Activated naive CD8-positive, alpha-beta T cell treated with anti-CD3 and anti-CD28 coated beads for 36 hours (primary cell): ENCODE data around the gene PACS1. TPM values are rescaled to one million over a fixed set of nuclear protein-coding genes. Genes with fewer than 3 reads are reported as not detected.
"Not testable (repeated sequence)": the region's sequence is repeated elsewhere in the genome, so short reads cannot be mapped to it uniquely, and the experiment has no call there.

Experiments used
- DNase-seq: peaks from one replicate; pipeline ENCODE4 v3.0.0; 2021
- H3K27ac Mint-ChIP-seq: one replicate; pipeline ENCODE4 v1.8.0; 2022; ENCODE audit warnings: mild to moderate bottlenecking, moderate library complexity, mixed read lengths
- H3K27me3 Mint-ChIP-seq: one replicate; pipeline ENCODE4 v1.8.0; 2022; ENCODE audit warnings: mild to moderate bottlenecking, mixed read lengths
- H3K36me3 Mint-ChIP-seq: one replicate; pipeline ENCODE4 v1.8.0; 2021; ENCODE audit warnings: mild to moderate bottlenecking, mixed read lengths
- H3K4me1 Mint-ChIP-seq: one replicate; pipeline ENCODE4 v1.8.0; 2021; ENCODE audit warnings: mixed read lengths
- H3K4me3 Mint-ChIP-seq: one replicate; pipeline ENCODE4 v1.8.0; 2022; ENCODE audit warnings: mild to moderate bottlenecking, moderate library complexity, mixed read lengths
- H3K9me3 Mint-ChIP-seq: one replicate; pipeline ENCODE4 v1.8.0; 2022; ENCODE audit warnings: mixed read lengths
- total RNA-seq, 2 experiments: library from RNA; stranded (reverse); gene quantifications; one replicate each; pipeline ENCODE4 v1.2.3, GENCODE V29; 2021

PACS1 gene
- total RNA-seq, 2 experiments from 2014 or later, result 58.4 to 61.4 TPM

- Mint-ChIP-seq H3K9me3 (peaks cover 4% of the 10 kb centered on the region), H3K27ac (peak overlapping the region; percentile 79), H3K27me3 (no peaks in the 10 kb centered on the region), H3K4me3 (peak overlapping the region; percentile 32), H3K36me3 (peaks cover 37% of the 10 kb centered on the region), H3K4me1 (peaks cover 81% of the 10 kb centered on the region)
- peak; percentile 42 for DNase-seq
Observed at GRCh38 chr11:66106786-66107599, 36.9 kb downstream of the PACS1 start.

- peak overlapping the region; percentile 32 for H3K4me3 Mint-ChIP-seq
- H3K27me3 Mint-ChIP-seq, result no peaks in the 10 kb centered on the region
- peaks cover 4% of the 10 kb centered on the region for H3K9me3 Mint-ChIP-seq
- peaks cover 85% of the 10 kb centered on the region for H3K4me1 Mint-ChIP-seq
- no peak for DNase-seq
- peak overlapping the region; percentile 79 for H3K27ac Mint-ChIP-seq
- peaks cover 40% of the 10 kb centered on the region for H3K36me3 Mint-ChIP-seq
Observed at GRCh38 chr11:66107600-66108510, 37.8 kb downstream of the PACS1 start.

- peaks cover 31% of the 10 kb centered on the region for H3K36me3 Mint-ChIP-seq
- H3K4me1 Mint-ChIP-seq, result peaks cover 88% of the 10 kb centered on the region
- DNase-seq, result no peak
- no peak overlapping the region for H3K4me3 Mint-ChIP-seq
- H3K27ac Mint-ChIP-seq, result peak overlapping the region; percentile 72
- no peaks in the 10 kb centered on the region for H3K27me3 Mint-ChIP-seq
- peaks cover 4% of the 10 kb centered on the region for H3K9me3 Mint-ChIP-seq
Observed at GRCh38 chr11:66109294-66109693, 39.2 kb downstream of the PACS1 start.

GRCh38 chr11:66111158-66111557 is 41.1 kb downstream of the PACS1 start:
- Mint-ChIP-seq H3K4me1 (peaks cover 87% of the 10 kb centered on the region), H3K4me3 (no peak overlapping the region), H3K27me3 (no peaks in the 10 kb centered on the region), H3K9me3 (peaks cover 4% of the 10 kb centered on the region), H3K36me3 (peaks cover 27% of the 10 kb centered on the region), H3K27ac (peak overlapping the region; percentile 19)
- DNase-seq, result no peak

GRCh38 chr11:66112041-66112491 is 42.0 kb downstream of the PACS1 start:
- DNase-seq, result no peak
- Mint-ChIP-seq H3K4me3 (no peak overlapping the region), H3K27me3 (no peaks in the 10 kb centered on the region), H3K36me3 (peaks cover 25% of the 10 kb centered on the region), H3K4me1 (peaks cover 89% of the 10 kb centered on the region), H3K27ac (peak overlapping the region; percentile 69), H3K9me3 (peaks cover 4% of the 10 kb centered on the region)

- peak overlapping the region; percentile 37 for H3K4me3 Mint-ChIP-seq
- H3K9me3 Mint-ChIP-seq, result no peaks in the 10 kb centered on the region
- H3K27me3 Mint-ChIP-seq, result no peaks in the 10 kb centered on the region
- DNase-seq, result no peak
- peaks cover 18% of the 10 kb centered on the region for H3K36me3 Mint-ChIP-seq
- peaks cover 89% of the 10 kb centered on the region for H3K4me1 Mint-ChIP-seq
- peak overlapping the region; percentile 69 for H3K27ac Mint-ChIP-seq
Observed at GRCh38 chr11:66112601-66113499, 42.8 kb downstream of the PACS1 start.

GRCh38 chr11:66114957-66115356 is 44.9 kb downstream of the PACS1 start:
- H3K4me1 Mint-ChIP-seq, result peaks cover 86% of the 10 kb centered on the region
- H3K27ac Mint-ChIP-seq, result peak overlapping the region; percentile 91
- not testable (repeated sequence) for DNase-seq, H3K27me3 Mint-ChIP-seq, H3K36me3 Mint-ChIP-seq, H3K9me3 Mint-ChIP-seq
- H3K4me3 Mint-ChIP-seq, result peak overlapping the region; percentile 69

- Mint-ChIP-seq H3K4me1 (peaks cover 86% of the 10 kb centered on the region), H3K27ac (peak overlapping the region; percentile 91), H3K36me3 (peaks cover 7% of the 10 kb centered on the region), H3K27me3 (no peaks in the 10 kb centered on the region), H3K9me3 (no peaks in the 10 kb centered on the region), H3K4me3 (peak overlapping the region; percentile 69)
- DNase-seq, result no peak
Observed at GRCh38 chr11:66115638-66116301, 45.7 kb downstream of the PACS1 start.

- no peak for DNase-seq
- Mint-ChIP-seq H3K4me3 (peak overlapping the region; percentile 62), H3K27ac (peak overlapping the region; percentile 91), H3K27me3 (no peaks in the 10 kb centered on the region), H3K36me3 (peaks cover 7% of the 10 kb centered on the region), H3K9me3 (no peaks in the 10 kb centered on the region), H3K4me1 (peaks cover 88% of the 10 kb centered on the region)
Observed at GRCh38 chr11:66116576-66117361, 46.7 kb downstream of the PACS1 start.

- peaks cover 8% of the 10 kb centered on the region for H3K36me3 Mint-ChIP-seq
- no peak overlapping the region for H3K4me3 Mint-ChIP-seq
- H3K27ac Mint-ChIP-seq, result peak overlapping the region; percentile 66
- no peak for DNase-seq
- H3K27me3 Mint-ChIP-seq, result no peaks in the 10 kb centered on the region
- H3K9me3 Mint-ChIP-seq, result no peaks in the 10 kb centered on the region
- H3K4me1 Mint-ChIP-seq, result peaks cover 74% of the 10 kb centered on the region
Observed at GRCh38 chr11:66118847-66119246, 48.8 kb downstream of the PACS1 start.

GRCh38 chr11:66119348-66120133 is 49.5 kb downstream of the PACS1 start:
- Mint-ChIP-seq H3K4me1 (peaks cover 76% of the 10 kb centered on the region), H3K27ac (peak overlapping the region; percentile 55), H3K27me3 (no peaks in the 10 kb centered on the region), H3K9me3 (no peaks in the 10 kb centered on the region), H3K36me3 (peaks cover 8% of the 10 kb centered on the region), H3K4me3 (no peak overlapping the region)
- no peak for DNase-seq

GRCh38 chr11:66121466-66121865 is 51.4 kb downstream of the PACS1 start:
- H3K27me3 Mint-ChIP-seq, result no peaks in the 10 kb centered on the region
- no peak overlapping the region for H3K4me3 Mint-ChIP-seq
- peaks cover 8% of the 10 kb centered on the region for H3K36me3 Mint-ChIP-seq
- DNase-seq, result no peak
- no peaks in the 10 kb centered on the region for H3K9me3 Mint-ChIP-seq
- H3K4me1 Mint-ChIP-seq, result peaks cover 76% of the 10 kb centered on the region
- no peak overlapping the region for H3K27ac Mint-ChIP-seq

GRCh38 chr11:66123902-66124301 is 53.8 kb downstream of the PACS1 start:
- peaks cover 69% of the 10 kb centered on the region for H3K4me1 Mint-ChIP-seq
- no peak overlapping the region for H3K4me3 Mint-ChIP-seq
- peaks cover 10% of the 10 kb centered on the region for H3K36me3 Mint-ChIP-seq
- no peak for DNase-seq
- H3K27me3 Mint-ChIP-seq, result no peaks in the 10 kb centered on the region
- no peak overlapping the region for H3K27ac Mint-ChIP-seq
- H3K9me3 Mint-ChIP-seq, result no peaks in the 10 kb centered on the region
